Hindlimb muscle (tissue), 1 donor: Measurements from ENCODE around the gene ITGA7. TPM values are rescaled to one million over a fixed set of nuclear protein-coding genes. Genes with fewer than 3 reads are reported as not detected.

Source experiments
- DNase-seq: peaks from one replicate; pipeline ENCODE4 v3.0.0-alpha.2; 2013
- polyA plus RNA-seq: library from polyadenylated mRNA; unstranded; fragments of 120-200 nt; gene quantifications from one replicate; pipeline ENCODE4 v1.2.1, GENCODE V29; 2013; ENCODE audit not compliant: insufficient read length

ITGA7 gene
- polyA plus RNA-seq, 1 donor, result 466 TPM

GRCh38 chr12:55698965-55699364, 8.7 kb downstream of the ITGA7 start:
- DNase-seq, result no peak

- no peak for DNase-seq
Observed at GRCh38 chr12:55698241-55698955, 9.3 kb downstream of the ITGA7 start.

GRCh38 chr12:55697686-55698085, 10.0 kb downstream of the ITGA7 start:
- DNase-seq, result no peak

GRCh38 chr12:55696796-55697462, 10.8 kb downstream of the ITGA7 start:
- DNase-seq, result no peak

GRCh38 chr12:55696141-55696540, 11.6 kb downstream of the ITGA7 start:
- no peak for DNase-seq

- DNase-seq, result no peak
Observed at GRCh38 chr12:55695349-55695748, 12.4 kb downstream of the ITGA7 start.

GRCh38 chr12:55694651-55695050, 13.1 kb downstream of the ITGA7 start:
- DNase-seq, result no peak

GRCh38 chr12:55694188-55694515, 13.6 kb downstream of the ITGA7 start:
- no peak for DNase-seq

- no peak for DNase-seq
Observed at GRCh38 chr12:55693323-55694187, 14.1 kb downstream of the ITGA7 start.

GRCh38 chr12:55692631-55693322, 14.9 kb downstream of the ITGA7 start:
- no peak for DNase-seq

GRCh38 chr12:55688716-55689655, 18.7 kb downstream of the ITGA7 start:
- DNase-seq, result no peak

- no peak for DNase-seq
Observed at GRCh38 chr12:55687746-55688145, 20.0 kb downstream of the ITGA7 start.

- no peak for DNase-seq
Observed at GRCh38 chr12:55686366-55687010, 21.2 kb downstream of the ITGA7 start.

- DNase-seq, result no peak
Observed at GRCh38 chr12:55685671-55686070, 22.0 kb downstream of the ITGA7 start.

GRCh38 chr12:55684761-55685370, 22.8 kb downstream of the ITGA7 start:
- DNase-seq, result no peak

GRCh38 chr12:55683676-55684075, 24.0 kb downstream of the ITGA7 start:
- DNase-seq, result no peak

GRCh38 chr12:55682087-55682796, 25.5 kb downstream of the ITGA7 start:
- no peak for DNase-seq

- DNase-seq, result peak; percentile 46
Observed at GRCh38 chr12:55681142-55682077, 26.3 kb downstream of the ITGA7 start.

GRCh38 chr12:55679691-55680090, 28.0 kb downstream of the ITGA7 start:
- no peak for DNase-seq
